Cortex of kidney (tissue), 1 donor: ENCODE measurements around the gene GNG7.

ENCODE experiments used
- DNase-seq: peaks from one replicate; lab custom pipeline; 2025; lab: John Stamatoyannopoulos, UW

Gene GNG7

DNA sequence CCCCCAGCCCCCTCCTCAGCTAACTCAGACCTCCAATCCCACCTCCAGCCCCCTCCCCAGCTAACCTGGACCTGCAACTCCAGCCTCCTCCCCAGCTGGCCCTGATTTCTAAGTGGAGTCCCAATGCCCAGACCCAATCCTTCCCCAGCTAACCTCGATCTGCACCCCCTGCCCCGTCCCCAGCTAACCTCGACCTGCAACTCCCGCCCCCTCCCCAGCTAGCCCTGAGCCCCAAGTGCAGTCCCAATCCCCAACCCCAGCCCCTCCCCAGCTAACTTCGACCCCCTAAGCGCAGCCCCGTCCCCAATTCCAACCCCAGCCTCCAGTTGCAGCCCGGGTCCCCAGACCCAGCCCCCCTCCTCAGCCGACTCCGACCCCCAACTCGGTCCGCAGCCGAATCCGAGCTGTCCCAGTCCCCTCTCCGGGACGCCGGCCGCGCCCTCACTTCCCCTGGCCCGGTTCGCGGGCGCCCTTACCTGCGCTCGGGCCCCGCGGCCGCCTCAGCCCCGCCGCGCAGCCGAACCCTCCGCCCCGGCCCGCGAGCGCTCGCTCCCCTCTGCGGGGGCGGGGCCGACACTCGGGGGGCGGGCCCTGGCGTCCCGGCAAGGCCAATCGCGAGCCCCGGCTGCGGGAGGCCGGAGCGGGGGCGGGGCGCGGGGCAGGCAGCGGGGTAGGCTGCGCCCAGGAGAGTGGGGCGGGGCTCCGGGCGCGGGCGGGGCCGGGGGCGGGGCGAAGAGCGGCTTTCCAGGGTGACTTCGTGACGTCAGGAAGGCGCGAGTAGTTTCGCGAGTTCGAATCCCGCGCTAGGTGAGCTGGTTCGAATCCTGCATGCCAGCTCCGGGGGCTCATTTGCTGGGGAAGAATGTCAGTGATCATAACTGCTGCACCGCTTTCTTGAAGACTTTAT, at the start of gene GNG7:
Gene GNG7 (minus strand): TSS at position 525 of the 907 bp plus-strand sequence. CDS start 182,006 bp downstream, outside the sequence.
- DNase-seq: peak; percentile 59

DNA sequence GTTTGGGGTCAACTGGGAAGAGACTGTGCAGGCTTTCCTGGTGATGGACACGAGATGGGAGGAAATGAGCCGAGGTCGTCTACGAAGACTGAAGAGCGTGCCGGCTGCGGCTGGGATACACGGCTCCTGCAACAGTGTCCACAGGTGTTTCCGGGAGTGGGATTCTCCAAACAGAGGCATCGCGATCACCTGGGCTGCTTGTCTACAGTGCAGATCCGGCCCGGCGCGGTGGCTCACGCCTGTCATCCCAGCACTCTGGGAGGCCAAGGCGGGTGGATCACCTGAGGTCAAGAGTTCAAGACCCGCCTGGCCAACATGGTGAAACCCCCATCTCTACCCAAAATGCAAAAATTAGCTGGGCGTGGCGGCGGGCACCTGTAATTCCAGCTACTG, 48.9 kb upstream of the GNG7 start:
- no peak for DNase-seq

DNA sequence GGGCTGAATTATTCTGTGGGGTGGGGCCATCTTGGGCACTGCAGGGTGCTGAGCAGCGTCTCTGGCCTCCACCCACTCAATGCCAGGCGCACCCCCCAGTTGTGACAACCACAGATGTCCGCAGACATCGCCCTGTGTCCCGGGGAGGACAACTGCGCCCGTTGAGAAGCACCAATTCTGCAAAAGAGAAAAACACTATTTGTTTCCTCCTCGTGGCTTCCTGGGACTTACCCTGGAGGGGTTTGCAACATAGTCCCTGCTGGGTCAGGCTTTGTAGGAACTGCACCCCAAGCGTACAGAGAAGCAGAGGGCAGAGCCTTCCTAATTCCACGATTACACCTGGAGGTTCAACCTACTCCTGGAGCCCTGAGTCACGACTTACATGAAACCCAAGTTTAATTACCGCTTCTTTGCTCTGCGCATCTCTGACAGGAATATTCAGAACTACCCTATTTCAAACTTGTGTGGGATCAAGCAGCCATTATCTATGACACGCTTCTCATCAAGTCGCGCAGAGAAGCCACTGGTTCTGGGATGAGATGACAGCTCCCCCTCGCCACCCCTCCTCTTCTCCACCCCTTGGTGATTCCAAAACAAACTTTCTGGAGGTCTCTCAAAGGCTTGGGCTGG, 48.4 kb upstream of the GNG7 start:
- DNase-seq: no peak

DNA sequence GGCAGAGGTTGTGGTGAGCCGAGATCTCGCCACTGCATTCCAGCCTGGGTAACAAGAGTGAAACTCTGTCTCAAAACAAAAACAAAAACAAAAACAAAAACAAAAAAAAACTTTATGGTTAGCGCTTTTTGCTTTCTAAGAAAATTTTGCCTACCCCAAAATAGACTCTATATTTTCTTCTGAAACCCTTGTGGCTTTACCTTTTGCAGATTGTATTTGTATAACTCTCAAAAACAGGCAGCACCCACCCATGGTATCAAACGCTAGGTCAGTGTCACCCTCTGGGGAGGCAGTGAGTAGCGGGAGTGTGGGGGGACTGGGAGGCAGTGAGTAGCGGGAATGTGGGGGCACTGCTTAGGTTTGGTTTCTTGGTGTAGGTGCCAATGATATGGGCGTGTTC, 44.9 kb upstream of the GNG7 start:
- DNase-seq: no peak

DNA sequence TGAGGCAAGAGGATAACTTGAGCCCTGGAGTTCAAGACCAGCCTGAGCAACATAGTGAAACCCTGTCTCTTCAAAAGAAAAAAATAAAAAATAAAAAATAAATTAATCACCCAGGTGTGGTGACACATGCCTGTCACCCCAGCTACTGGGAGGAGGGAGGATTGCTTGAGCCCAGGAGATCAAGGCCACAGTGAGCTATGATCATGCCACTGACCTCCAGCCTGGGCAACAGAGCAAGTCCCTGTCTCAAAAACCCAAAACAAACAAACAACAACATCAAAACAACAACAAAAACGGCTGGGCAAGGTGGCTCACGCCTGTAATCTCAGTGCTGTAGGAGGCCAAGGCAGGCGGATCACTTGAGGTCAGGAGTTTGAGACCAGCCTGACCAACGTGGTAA, 41.6 kb upstream of the GNG7 start:
- no peak for DNase-seq

DNA sequence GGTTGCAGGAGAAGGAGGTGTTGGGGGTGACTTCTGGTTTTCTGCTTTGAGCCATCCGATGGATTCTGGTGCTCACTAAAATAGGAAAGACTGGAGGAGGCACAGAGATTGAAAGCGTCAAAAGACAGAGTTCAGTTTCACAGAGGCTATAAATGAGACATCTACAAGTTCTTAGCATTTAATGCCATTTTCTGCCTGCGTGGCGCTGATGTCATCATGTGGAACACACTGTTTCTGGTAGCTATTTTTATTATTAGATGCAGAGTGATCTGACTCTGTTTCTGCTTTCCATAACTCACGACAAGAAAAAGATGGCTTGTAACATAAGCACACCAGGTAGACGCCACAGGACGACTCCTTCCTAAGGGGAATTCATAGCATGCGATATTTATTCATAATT, 40.6 kb upstream of the GNG7 start:
- DNase-seq: no peak

DNA sequence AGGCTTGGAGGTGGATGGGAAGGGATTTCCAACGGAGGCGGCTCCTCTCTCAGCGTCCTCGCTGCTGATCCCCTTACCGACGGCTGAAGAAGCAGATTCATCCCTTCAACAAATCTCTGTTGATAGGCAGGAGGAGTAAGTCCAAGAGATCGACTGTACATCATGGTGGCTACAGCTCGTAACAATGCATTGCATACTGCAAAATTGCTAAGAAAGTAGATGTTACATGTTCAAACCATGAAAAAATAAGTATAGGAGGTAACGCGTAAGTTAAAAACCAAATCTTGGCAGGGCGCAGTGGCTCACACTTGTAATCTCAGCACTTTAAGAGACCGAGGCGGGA, 37.8 kb upstream of the GNG7 start:
- no peak for DNase-seq

DNA sequence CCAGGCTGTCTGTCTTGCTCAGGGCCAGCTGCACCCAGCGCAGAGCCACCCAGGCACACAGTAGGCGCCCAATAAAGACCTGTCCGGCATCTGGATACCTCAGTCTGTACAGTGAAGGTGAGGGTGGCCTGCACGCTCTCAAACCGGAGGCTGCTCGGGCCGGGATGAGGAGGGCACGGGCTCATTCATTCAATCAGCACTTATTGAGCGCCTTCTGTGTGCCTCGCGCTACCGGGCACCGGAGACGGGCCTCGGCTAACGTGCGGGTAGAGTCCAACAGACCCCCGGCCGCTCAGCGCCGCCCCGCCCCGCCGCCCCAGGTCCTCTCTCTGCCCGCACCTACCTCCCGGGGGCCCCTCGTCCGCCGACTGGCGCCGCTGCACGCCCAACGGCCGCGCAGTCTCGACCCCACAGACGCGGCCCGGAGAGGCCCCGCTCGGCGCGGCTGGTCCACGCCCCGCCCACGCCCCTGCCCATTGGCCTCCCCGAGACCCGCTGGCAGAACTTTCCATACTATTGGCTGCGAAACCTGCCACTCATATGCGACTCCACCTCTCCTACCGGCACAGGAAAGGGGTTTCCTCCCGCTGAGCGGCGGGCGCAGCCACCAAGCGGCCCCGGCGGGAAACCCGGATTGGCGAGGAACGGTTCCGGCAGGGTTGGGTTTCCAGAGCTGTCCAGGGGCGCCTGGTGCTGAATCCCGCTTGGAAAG, 37.3 kb upstream of the GNG7 start, which contains the start of gene SLC39A3:
Gene SLC39A3 (minus strand): TSS at position 416 of the 712 bp plus-strand sequence. CDS start 2,760 bp downstream, outside the sequence.
- no peak for DNase-seq

DNA sequence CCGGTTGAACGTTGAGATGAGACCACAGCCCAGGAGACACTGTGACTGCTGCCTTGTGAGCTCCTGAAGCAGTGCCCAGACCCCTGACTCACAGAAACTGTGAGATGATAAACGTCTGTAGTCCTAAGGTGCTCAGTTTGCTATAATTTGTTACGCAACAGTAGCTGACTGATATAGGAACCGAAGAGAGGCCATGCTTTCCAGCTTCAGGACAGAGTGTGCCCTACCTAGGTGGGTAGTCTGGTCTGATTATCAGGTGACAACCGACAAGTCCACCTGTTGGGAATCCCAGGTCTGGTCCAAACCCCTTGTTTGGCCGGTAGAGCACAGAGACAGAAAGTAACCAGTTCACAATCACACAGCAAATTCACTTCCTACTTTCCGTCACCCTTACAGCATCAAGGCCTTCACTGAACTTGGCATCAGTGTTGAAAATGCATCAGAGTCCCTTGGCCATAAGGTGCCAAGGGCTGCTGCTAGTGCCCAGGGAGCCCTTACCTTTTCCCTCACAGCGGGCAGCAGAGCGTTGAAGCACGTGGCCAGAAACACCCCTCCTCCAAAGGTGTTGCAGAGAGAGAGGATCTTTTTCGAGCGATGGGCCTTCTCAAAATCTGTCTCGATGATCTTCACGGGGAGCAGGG, 34.2 kb upstream of the GNG7 start:
- DNase-seq: no peak

DNA sequence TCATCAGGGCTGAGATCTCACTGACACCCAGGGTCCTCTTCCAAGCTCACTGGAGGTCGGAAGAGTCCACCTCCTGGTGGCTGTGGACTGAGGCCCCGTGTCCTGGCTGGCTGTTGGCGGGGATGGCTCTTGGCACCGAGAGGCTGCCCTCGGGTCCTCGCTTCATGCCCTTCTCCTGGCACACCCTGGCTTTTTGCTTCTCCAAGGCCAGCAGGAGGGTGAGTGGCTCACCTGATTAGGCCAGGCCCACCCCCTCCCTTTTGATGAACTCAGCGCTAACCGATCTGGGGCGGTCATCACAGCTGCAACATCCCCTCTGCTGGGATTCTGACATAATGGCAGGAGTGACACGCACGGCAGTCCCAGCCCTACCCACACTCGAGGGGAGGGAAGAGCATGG, 32.9 kb upstream of the GNG7 start:
- no peak for DNase-seq

DNA sequence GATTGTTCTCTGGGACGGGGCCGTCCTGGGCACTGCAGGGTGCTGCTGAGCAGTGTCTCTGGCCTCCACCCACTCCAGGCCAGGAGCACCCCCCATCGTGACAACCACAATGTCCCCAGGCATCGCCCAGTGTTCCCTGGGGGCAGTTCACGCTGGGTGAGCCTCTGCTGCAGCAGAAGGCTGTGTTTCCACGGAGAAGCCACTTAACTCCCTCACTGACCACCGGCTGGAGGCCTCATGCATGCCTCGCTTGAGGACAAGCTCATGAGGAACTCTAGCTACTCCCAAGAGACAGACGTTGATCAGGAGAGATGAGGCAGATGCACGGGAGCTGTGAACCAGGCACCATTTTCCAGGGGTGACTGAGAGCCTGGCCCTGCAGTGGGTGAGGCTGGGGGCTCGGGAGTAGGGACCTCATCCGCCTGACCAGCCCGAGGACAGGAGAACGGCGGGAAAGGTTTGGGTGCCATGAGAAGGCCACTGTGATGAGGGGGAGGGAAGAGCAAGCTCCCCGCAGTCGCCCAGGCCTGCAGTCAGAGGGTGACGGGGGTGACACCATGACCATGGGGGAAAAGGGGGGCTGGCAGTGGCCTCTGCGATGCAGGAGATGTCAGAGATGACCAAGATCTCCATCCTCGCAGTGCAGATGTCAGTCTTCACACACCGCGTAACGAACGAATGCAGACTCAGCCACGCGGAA, 32.2 kb upstream of the GNG7 start:
- no peak for DNase-seq

DNA sequence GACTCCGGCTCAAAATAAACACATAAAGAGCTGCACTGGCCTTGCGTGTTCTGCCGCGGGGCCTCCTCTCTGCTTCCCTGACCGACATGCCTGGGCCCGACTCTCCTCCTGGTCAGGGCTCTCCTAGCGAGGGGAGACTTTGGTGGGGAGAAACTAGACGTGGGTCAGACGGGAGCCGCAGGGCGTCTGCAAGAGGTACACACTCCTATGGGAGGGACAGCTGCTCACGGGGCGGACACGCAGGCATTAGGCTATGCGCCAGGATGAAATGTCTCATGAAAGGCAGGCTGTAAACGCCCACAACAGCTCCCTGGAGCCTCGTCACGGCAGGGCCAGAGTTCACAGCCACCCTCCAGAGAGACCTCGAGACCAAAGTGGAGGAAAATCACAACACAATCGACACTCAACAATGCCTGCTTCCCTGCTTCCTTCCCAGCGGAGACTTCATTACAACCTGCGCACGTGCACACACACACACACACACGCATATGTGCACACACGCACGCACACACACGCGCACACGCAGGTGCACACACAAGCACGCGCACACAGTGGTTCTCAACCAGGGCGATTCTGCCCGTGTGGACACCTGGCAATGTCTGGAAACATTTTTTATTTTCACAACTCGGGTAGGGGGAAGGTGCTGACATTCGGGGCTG, 31.6 kb upstream of the GNG7 start:
- no peak for DNase-seq

DNA sequence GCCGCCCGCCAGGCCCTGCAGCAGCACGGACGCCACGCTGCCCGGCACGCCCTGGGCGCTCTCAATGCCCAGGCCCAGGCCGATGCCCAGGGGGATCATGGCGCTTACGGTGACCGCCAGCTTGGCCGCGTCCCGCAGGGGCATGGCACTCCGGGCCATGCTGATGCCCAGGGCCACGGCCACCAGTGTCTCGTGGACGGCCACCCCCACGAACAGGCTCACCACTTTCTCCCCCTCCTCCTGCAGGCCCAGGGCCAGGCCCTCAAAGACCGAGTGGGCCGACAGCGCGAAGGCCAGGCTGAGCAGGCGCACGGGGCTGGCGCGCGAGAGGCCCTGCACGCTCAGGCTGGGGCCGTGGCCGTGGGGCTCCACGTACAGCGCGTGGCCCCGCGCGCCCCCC, 30.4 kb upstream of the GNG7 start:
- DNase-seq: no peak

DNA sequence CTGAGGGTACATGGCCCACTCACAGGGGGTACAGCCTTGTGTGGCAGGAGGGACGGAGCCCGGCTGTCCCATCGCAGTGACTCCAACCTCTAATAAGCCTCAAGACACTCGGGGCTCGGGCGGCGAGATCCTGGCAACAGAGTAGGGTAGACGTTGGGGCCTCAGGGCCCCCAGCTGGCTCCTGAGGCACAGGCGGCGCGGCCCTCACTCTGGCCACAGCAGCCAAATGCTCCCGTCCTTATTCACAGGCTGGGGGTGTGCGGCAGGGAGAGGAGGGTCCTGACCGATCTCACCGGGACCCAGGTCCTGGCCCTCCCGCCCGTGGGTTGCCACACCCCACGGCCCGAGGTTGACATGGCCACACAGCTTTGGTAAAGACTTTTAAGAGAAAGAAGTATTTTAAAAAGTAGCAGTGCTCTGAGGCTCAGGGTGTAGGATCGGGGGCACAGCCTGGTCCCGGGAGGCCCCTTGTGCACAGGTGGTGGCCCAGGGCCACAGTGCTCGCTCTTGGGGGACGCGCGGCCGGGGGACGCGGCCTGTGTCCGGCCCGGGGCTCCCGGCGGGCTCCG, 29.7 kb upstream of the GNG7 start:
- DNase-seq: no peak

DNA sequence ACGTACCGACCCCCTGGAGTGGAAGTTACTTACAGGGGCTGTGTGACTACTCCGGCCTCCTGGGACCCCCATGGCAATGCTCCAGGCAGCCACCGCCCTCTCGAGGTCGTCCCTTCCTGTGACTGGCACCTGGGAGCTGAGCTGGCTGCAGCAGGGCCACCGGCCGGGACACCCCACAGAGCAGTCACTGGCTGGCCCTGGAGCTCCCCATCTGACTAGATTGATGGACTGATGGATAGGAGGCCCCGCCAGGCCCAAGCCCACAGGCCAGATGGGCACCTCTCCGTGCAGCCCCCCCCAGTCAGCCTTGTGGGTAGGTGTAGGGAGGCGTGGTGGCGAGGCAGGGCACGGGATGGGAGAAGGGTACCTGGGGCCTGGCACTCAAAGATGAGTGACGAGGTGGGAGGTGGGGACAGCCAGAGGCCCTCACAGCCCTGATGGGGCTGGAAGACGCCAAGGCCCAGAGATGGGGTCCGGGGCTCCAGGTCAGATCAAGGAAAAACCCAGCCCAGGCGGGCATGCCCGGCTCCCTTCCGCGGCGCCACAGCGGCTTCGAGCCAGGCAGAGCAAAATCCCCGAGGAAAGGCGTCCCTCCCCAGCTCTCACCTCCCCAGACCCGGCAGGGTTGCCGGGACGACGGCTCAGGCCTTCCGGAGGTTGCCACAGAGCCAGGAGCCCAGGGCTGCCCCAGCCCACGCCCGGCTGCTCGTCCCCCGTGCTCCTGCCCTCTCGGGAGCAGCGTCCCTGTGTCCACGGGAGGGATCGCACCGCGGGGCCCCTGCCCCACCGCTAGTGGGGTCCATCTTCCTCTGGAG, 28.9 kb upstream of the GNG7 start:
- DNase-seq: no peak

DNA sequence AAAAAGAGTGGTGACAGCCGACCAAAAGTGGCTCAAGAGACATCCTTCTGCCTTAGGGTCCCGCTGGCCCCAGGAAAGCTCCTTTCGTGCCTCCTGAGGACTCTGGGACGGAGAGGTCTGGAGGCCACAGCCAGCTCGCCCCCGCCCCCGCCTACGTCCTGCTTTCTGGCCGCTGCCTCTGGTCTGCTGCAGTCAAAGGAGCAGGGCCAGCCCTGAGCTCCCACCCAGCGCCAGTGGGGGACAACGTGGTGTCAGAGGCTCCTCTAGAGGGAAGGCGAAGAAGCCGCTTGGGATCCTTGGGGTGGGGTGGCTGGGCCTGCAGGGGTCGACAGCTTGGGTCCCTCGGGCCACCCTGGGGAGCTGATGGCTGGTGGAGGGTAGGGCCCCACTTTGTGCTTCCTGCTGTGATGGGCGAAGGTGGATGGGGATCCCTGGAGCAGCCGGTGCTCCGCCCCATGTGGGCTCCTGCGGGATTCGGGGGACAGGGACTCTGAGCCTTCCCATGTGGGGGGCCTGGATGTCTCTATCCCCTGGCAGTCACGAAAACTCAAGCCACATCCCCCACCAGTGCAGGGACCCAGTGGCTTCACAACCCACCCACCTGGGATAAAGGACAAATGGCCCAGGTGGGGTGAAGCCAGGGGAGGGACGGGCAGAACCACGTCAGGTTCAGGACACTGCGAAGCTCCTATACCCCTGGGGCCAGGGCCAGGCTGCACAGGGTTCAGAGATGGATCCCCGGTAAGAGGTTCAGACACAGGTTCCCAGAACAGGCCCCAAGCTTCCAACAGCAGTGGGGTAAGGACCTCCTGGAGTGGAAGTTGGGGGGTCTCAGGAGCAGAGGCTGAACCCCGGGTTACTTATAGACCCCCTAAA, 27.7 kb upstream of the GNG7 start:
- DNase-seq: no peak

DNA sequence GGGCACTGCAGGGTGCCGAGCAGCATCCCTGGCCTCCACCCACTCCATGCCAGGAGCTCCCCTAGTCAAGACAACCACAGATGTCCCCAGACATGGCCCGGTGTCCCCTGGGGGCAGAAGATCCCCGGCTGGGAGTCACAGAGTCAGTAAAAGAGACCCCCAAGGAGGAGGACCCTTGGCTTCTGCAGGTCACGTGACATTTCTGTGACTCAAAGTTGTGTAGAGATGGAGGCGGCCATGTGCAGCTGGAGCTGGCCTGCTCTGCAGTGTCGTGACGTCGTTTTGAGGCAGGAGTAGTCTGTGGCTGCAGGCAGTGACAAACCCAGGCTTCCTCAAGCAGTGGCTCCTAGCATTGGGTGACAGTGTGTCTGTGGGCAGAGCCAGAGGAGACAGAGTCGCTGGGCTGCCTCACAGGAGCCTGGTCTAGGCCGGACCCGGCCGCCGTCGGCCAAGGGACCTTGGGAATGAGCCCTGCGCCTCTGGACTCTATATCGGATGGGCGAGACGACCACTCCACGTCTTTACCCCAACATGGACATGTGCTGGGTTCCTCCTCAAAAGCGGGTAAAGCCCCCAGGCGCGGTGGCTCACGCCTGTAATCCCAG, 26.4 kb upstream of the GNG7 start:
- no peak for DNase-seq

DNA sequence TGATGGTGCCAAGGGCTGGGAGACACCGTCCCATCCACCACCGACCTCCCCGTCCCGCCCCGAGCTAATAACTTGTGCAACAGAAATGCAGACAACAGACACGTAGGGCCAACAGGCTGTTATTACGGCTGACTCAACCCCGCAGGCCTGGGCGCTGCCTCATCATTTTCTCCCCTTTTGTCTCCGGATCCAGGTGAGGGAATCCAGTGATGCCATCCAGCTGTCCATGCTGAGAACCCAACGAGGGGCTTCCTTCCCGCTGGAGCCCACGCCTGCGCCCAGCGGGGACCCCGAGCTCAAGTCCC, 25.1 kb upstream of the GNG7 start:
- no peak for DNase-seq
